Cardiac fibroblast (primary cell): ENCODE data around the gene FAM131A.
A peak's percentile ranks its signal among the peaks of the same experiment; 100 is the strongest.

Experiments
- DNase-seq, 2 donors: peaks; one replicate each; pipeline versions ENCODE4 v3.0.0 to v3.0.0-alpha.2; 2010; ENCODE audit warnings: low read depth in 2 of 2
- H3K4me3 ChIP-seq, 2 donors: replicated peaks in 1 of 2; 1 replicate in 1 of 2; 2 replicates in 1 of 2; pipeline ENCODE4 v1.5.1; 2011; ENCODE audit warnings: low read depth in 2 of 2, low read length in 2 of 2, mild to moderate bottlenecking in 2 of 2, moderate library complexity in 1 of 2
- TF ChIP-seq, protein P1 (sequence below): IDR thresholded peaks from one replicate; pipeline ENCODE4 v1.5.1; 2011; ENCODE audit warnings: low read depth, mild to moderate bottlenecking, low read length, inconsistent platforms

FAM131A gene

DNA sequence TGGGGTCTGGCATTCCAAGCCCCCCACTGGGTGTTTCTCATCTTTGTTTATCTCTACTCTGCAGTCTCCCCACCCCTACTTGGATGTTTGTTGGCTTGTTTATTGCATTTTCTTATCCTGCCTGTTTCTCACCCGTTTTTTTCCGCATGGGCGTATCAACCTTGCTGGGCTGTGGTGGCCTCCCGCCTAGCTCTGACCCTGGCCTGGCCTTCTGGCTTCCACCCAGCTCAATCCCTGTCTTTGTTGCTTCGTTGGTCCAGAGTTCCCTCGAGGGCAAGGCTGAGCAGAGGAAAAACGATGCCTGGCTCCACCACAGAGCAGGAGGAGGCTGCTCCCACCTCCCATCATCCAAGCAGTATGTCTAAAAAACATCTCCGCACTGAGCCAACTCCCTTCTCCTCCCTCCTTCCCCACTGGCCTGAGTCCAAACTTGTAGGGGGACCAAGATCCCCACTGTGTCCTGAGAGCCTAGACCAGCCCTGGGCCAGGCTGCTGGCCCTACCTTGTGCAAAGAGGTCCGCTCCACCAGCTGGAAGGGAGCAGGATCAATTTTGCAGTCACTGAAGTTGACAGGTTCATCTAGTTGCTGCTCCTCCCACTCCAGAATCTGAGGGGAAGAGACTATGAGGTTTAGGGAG, 14.2 kb downstream of the FAM131A start:
- TF ChIP-seq, protein P1, sequence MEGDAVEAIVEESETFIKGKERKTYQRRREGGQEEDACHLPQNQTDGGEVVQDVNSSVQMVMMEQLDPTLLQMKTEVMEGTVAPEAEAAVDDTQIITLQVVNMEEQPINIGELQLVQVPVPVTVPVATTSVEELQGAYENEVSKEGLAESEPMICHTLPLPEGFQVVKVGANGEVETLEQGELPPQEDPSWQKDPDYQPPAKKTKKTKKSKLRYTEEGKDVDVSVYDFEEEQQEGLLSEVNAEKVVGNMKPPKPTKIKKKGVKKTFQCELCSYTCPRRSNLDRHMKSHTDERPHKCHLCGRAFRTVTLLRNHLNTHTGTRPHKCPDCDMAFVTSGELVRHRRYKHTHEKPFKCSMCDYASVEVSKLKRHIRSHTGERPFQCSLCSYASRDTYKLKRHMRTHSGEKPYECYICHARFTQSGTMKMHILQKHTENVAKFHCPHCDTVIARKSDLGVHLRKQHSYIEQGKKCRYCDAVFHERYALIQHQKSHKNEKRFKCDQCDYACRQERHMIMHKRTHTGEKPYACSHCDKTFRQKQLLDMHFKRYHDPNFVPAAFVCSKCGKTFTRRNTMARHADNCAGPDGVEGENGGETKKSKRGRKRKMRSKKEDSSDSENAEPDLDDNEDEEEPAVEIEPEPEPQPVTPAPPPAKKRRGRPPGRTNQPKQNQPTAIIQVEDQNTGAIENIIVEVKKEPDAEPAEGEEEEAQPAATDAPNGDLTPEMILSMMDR: no peak
- H3K4me3 ChIP-seq: no peak overlapping the region
- DNase-seq: no peak

DNA sequence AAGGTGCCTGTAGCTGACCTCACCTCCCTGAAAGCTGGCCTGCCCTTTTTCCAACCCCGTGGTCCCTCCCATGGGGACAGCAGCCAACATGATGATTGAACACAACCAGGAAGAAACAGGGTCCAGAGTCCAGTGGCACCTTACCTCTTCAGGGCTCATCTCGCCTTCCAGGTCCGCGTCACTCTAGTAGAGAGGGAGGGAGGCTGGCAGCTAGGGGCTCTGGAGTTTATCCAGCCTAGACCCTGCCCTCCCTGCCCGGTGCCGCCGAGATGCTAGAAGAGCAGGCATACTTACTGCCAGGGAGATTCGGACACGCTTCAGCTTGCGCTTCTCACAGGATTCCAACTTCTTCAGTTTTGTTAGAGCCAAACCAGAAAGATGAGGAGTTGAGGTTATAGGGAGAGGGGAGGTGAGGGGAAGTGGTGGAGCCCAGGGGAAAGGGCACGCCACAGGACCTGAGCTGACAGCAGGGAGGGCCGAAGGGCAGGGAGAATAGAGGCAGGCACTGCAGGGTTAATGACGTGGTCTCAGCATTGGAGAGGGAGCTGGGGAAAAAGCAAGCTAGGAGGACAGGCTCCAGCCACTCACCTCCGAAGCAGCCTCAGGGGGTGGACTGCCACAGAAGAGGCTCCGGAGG, 14.9 kb downstream of the FAM131A start:
- no peak for DNase-seq
- TF ChIP-seq, protein P1: no peak
- no peak overlapping the region for H3K4me3 ChIP-seq

DNA sequence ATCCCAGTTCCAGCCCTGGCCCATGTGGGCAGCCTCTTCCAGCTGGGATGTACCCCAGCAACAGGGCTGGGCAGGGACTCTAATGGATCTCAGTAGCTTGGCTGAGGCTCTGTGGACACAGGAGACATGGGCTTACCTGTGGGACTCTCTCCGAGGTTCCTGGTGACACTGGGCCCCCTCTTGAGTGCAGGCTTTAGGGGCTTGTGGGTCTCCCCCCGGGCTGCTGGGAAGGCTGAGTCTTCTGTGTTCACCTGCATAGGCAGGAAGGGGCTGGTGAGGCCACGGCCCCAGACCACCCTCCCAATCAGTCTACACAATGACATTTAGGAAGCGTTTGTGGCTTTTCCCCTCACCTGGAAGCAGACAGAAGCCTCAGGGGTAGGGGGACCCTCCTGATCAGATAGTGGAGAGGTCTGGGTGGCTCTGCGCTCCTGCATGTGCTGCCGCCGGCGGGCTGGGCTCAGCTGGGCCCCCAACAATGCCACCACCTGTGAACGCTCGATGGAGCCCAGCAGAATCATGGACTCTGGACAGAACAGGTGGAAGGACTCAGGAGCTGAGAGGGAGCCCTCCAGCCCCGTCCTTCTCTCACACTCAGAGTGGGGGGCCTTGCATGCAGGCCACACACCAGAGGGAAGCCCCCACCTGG, 15.6 kb downstream of the FAM131A start:
- H3K4me3 ChIP-seq: no peak overlapping the region
- TF ChIP-seq, protein P1: no peak
- no peak for DNase-seq

DNA sequence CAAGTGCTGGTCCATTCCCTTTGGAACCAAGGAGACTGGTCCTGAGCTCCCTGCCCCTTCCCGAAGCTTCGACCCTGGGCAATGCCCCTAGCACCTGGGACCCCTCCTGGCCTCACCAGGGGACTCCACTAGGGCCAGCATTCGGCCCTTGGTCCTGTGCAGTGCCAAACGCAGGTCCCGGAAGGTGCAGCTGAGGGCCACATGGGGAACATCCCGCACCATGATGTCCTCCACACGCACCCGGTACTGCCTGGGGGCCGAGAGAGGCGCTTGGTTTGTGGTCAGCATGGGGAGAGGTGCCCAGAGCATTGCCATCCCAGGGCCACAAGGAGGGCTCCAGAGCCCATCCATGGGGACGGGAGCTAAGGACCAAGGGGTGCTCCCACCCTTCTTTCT, 16.1 kb downstream of the FAM131A start:
- H3K4me3 ChIP-seq: no peak overlapping the region
- no peak for DNase-seq
- TF ChIP-seq, protein P1: no peak

DNA sequence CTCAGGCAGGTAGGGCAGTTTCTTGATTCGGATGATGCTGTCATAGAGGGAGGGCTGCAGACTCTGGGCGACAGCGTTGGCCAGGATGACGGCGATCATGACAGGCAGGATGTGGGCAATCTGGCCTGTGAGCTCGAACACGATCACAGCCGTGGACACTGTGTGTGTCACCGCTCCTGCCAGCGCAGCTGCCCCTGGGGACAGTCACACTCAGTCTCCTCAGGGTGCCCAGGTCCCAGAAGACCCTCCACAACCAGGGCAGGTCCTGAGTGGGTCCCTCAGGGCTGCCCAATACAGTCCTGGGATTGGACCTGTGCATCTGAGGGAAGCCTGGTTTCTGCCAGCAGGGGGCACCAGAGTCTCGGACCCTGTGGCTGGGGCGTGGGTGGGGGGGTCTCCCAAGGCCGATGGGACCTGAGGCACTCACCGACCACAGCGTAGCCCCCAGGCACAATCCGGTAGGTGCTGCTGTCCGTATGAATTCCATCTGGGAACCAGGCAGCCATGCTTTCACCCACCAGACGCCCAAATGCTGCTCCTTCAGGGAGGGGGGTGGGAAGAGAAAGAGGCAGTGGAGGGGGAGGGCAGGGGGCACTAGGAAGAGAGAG, 16.8 kb downstream of the FAM131A start:
- peak in 1 of 2 donors; percentile 44 for DNase-seq
- TF ChIP-seq, protein P1: peak; percentile 86
- no peak overlapping the region for H3K4me3 ChIP-seq

DNA sequence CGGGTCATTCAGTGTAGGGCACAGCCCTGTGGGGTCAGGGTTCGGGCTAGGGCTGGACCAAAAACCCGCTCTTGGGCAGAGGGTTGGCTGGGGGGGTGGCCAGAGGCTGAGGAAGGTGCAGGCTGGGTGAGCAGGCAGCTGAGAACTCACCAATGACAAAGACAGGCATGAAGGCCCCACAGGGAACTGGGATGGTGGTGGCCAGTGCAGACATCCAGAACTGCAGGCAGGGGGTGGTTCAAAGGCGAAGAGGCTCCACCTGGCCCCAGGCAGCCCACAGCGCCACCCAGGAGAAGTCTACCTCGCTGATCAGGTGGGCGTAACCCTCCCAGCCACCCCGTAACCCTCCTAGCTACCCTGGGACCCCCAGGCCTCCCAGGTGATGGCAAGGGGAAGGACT, 17.4 kb downstream of the FAM131A start:
- TF ChIP-seq, protein P1: no peak
- DNase-seq: no peak
- H3K4me3 ChIP-seq: no peak overlapping the region
